HEK293 (cell line): Measurements from ENCODE around the gene PLA2G4E.

Experiments used
- CTCF ChIA-PET: fragments of 350-600 bp; formaldehyde crosslinking; extraction: SDS; loops from one replicate; lab custom pipeline; 2021; ENCODE audit warnings: antibody characterized with exemption; lab: Yijun Ruan, JAX
- POLR2A ChIA-PET: fragments of 300-600 bp; formaldehyde crosslinking; extraction: SDS; loops from one replicate; lab custom pipeline; 2020; ENCODE audit warnings: antibody characterized with exemption, inconsistent platforms; lab: Yijun Ruan, JAX
- H3K27ac ChIP-seq: fragments of 200-500 bp; sonication (Bioruptor generic); 2 replicates; pipeline ENCODE4 v1.5.1; 2014; ENCODE audit warnings: low read depth, low read length, control low read depth, inconsistent platforms; ENCODE audit errors: extremely low read depth
- H3K36me3 ChIP-seq, 2 experiments: fragments of 200-500 bp in 1 of 2; sonication (Bioruptor generic) in 1 of 2; 1 replicate in 1 of 2; 2 replicates in 1 of 2; pipeline ENCODE4 v1.5.1; 2014 to 2017; ENCODE audit warnings: inconsistent platforms in 2 of 2, low read length in 2 of 2; ENCODE audit not compliant: control insufficient read depth in 2 of 2, insufficient read depth in 1 of 2
- H3K4me1 ChIP-seq: fragments of 200-500 bp; sonication (Bioruptor generic); 2 replicates; pipeline ENCODE4 v1.5.1; 2014; ENCODE audit warnings: mild to moderate bottlenecking, low read length, inconsistent platforms; ENCODE audit not compliant: control insufficient read depth, insufficient read depth
- H3K4me3 ChIP-seq: 2 replicates; pipeline ENCODE4 v1.5.1; 2011; ENCODE audit warnings: low read depth, mild to moderate bottlenecking, control low read depth, low read length, moderate library complexity
- H3K9me3 ChIP-seq: fragments of 200-500 bp; sonication (Bioruptor generic); 2 replicates; pipeline ENCODE4 v1.5.1; 2014; ENCODE audit warnings: low read depth, low read length, inconsistent platforms; ENCODE audit not compliant: control insufficient read depth, insufficient read depth
- BCL11A ChIP-seq: fragments of 450-650 bp; formaldehyde crosslinking; IDR thresholded peaks from 2 replicates; pipeline ENCODE4 v1.5.1; 2016; ENCODE audit warnings: low read depth, missing biosample characterization, missing genetic modification characterization
- FEZF1 ChIP-seq: fragments of 450-650 bp; formaldehyde crosslinking; IDR thresholded peaks from 2 replicates; pipeline ENCODE4 v1.5.1; 2016; ENCODE audit warnings: missing biosample characterization, missing genetic modification characterization
- GLIS1 ChIP-seq: fragments of 450-650 bp; formaldehyde crosslinking; IDR thresholded peaks from 2 replicates; pipeline ENCODE4 v1.5.1; 2016; ENCODE audit warnings: missing biosample characterization, missing genetic modification characterization
- IKZF3 ChIP-seq: fragments of 450-650 bp; IDR thresholded peaks from 2 replicates; pipeline ENCODE4 v1.5.0; 2018; ENCODE audit warnings: missing biosample characterization, mild to moderate bottlenecking, missing genetic modification characterization, moderate library complexity
- MYNN ChIP-seq: fragments of 450-650 bp; formaldehyde crosslinking; IDR thresholded peaks from 2 replicates; pipeline ENCODE4 v1.5.1; 2016; ENCODE audit warnings: missing biosample characterization, missing genetic modification characterization, borderline replicate concordance
- PBX3 ChIP-seq: sonication (generic); formaldehyde crosslinking; IDR thresholded peaks from 2 replicates; pipeline ENCODE4 v1.8.1; 2022; ENCODE audit warnings: mild to moderate bottlenecking, moderate library complexity, missing genetic modification reagents
- TSHZ1 ChIP-seq: fragments of 450-650 bp; formaldehyde crosslinking; IDR thresholded peaks from 2 replicates; pipeline ENCODE4 v1.5.1; 2016; ENCODE audit warnings: missing biosample characterization, missing genetic modification characterization, borderline replicate concordance
- ZFP37 ChIP-seq: fragments of 450-650 bp; formaldehyde crosslinking; IDR thresholded peaks from 2 replicates; pipeline ENCODE4 v1.5.1; 2016; ENCODE audit warnings: missing biosample characterization, missing genetic modification characterization
- ZNF175 ChIP-seq: fragments of 450-650 bp; formaldehyde crosslinking; IDR thresholded peaks from 2 replicates; pipeline ENCODE4 v1.5.1; 2016; ENCODE audit warnings: missing biosample characterization, missing genetic modification characterization
- ZNF18 ChIP-seq: fragments of 450-650 bp; formaldehyde crosslinking; IDR thresholded peaks from 2 replicates; pipeline ENCODE4 v1.5.1; 2016; ENCODE audit warnings: missing biosample characterization, missing genetic modification characterization
- ZNF433 ChIP-seq: fragments of 450-650 bp; formaldehyde crosslinking; IDR thresholded peaks from 2 replicates; pipeline ENCODE4 v1.5.1; 2016; ENCODE audit warnings: missing biosample characterization, missing genetic modification characterization, low read depth
- ZNF571 ChIP-seq: fragments of 450-650 bp; formaldehyde crosslinking; IDR thresholded peaks from 2 replicates; pipeline ENCODE4 v1.5.0; 2017; ENCODE audit warnings: missing biosample characterization, missing genetic modification characterization
- ZNF658 ChIP-seq: fragments of 450-650 bp; formaldehyde crosslinking; IDR thresholded peaks from 2 replicates; pipeline ENCODE4; 2016; ENCODE audit warnings: missing biosample characterization, missing genetic modification characterization
- ZNF777 ChIP-seq: fragments of 450-650 bp; formaldehyde crosslinking; IDR thresholded peaks from 2 replicates; pipeline ENCODE4 v1.5.1; 2017; ENCODE audit warnings: missing biosample characterization, missing genetic modification characterization, borderline replicate concordance
- ZNF843 ChIP-seq: fragments of 450-650 bp; formaldehyde crosslinking; IDR thresholded peaks from 2 replicates; pipeline ENCODE4 v1.5.1; 2016; ENCODE audit warnings: missing biosample characterization, missing genetic modification characterization
- ZSCAN5A ChIP-seq: fragments of 450-650 bp; formaldehyde crosslinking; IDR thresholded peaks from 2 replicates; pipeline ENCODE4 v1.5.1; 2016; ENCODE audit warnings: missing biosample characterization, missing genetic modification characterization

Gene PLA2G4E

GRCh38 chr15:41933771-41934170, 87.1 kb downstream of the PLA2G4E start:
- H3K9me3 ChIP-seq, result no peaks in the 10 kb centered on the region
- POLR2A ChIA-PET, result interaction anchor here (1.5 kb wide), 1 partner anchor 39 kb away, joined by 9 read pairs; the partner anchor contains the start of gene EHD4
- TF ChIP-seq ZNF571 (tag by site-specific recombination) (no peak), FEZF1 (tag by site-specific recombination) (no peak), IKZF3 (tag by site-specific recombination) (no peak), PBX3 (CRISPR knock-in tag) (no peak), MYNN (tag by site-specific recombination) (no peak), ZFP37 (tag by site-specific recombination) (no peak), GLIS1 (no peak), BCL11A (tag by site-specific recombination) (no peak), ZNF433 (tag by site-specific recombination) (no peak), ZSCAN5A (tag by site-specific recombination) (no peak), ZNF175 (tag by site-specific recombination) (no peak)
- TF ChIP-seq, all 188 proteins: peak for 0
- CTCF ChIA-PET, result no interaction called here
- H3K27ac ChIP-seq, result no peak overlapping the region
- H3K36me3 ChIP-seq, result no peaks in the 10 kb centered on the region
- H3K4me1 ChIP-seq, result peaks cover 32% of the 10 kb centered on the region
- no peak overlapping the region for H3K4me3 ChIP-seq

- TF ChIP-seq ZNF777 (tag by site-specific recombination), result no peak
- no peak for TF ChIP-seq ZNF18 (tag by site-specific recombination)
- no peak for TF ChIP-seq ZNF658 (tag by site-specific recombination)
- TF ChIP-seq TSHZ1, result no peak
- no peak for TF ChIP-seq ZNF843 (tag by site-specific recombination)
- TF ChIP-seq, all 188 proteins: peak for 0
- Histone ChIP-seq H3K36me3 (no peaks in the 10 kb centered on the region), H3K4me1 (peaks cover 36% of the 10 kb centered on the region), H3K4me3 (no peak overlapping the region), H3K27ac (no peak overlapping the region), H3K9me3 (no peaks in the 10 kb centered on the region)
- CTCF ChIA-PET, result interaction anchor here (0.6 to 0.7 kb wide), 3 partner anchors 10 to 29 kb away, joined by 3 to 4 read pairs (median 3); no protein-coding TSS in a partner anchor
- POLR2A ChIA-PET, result interaction anchor here (0.9 to 1.5 kb wide), 2 partner anchors 38 to 39 kb away, joined by 3 to 9 read pairs; partner anchors contain the start of gene EHD4
These were observed 87.5 kb downstream of the PLA2G4E start for GRCh38 chr15:41933326-41933725.
